ENCODE results near the gene IFRD2. TPM values are rescaled to one million over a fixed set of nuclear protein-coding genes. Genes with fewer than 3 reads are reported as not detected.
"Not testable (repeated sequence)": the region's sequence is repeated elsewhere in the genome, so short reads cannot be mapped to it uniquely, and the experiment has no call there.

The IFRD2 gene
- total RNA-seq, 1 experiment from 2014 or later = 223 TPM

GRCh38 chr3:50314816-50315215, 22.6 kb upstream of the IFRD2 start:
- no peaks in the 10 kb centered on the region for H3K9me3 ChIP-seq (ENCODE audit: low read length)
- H3K9me2 ChIP-seq (replicated peaks; ENCODE audit: low read length) = no peaks in the 10 kb centered on the region
- no peak overlapping the region for H3K9ac ChIP-seq (ENCODE audit: low read length)
- H3F3A ChIP-seq (ENCODE audit: low read length, unreplicated experiment) = peaks cover 13% of the 10 kb centered on the region
- POLR2A ChIA-PET (ENCODE audit: unreplicated experiment) = interaction anchor here (0.5 to 0.6 kb wide), 2 partner anchors 14 to 253 kb away, joined by 3 read pairs; partner anchors contain the start of gene C3orf18
- ATAC-seq = no peak
- no TSS peak for BruUV-seq (replicated peaks)
- no peaks in the 10 kb centered on the region for H3K27me3 ChIP-seq (ENCODE audit: low read length)
- TF ChIP-seq, protein P1, sequence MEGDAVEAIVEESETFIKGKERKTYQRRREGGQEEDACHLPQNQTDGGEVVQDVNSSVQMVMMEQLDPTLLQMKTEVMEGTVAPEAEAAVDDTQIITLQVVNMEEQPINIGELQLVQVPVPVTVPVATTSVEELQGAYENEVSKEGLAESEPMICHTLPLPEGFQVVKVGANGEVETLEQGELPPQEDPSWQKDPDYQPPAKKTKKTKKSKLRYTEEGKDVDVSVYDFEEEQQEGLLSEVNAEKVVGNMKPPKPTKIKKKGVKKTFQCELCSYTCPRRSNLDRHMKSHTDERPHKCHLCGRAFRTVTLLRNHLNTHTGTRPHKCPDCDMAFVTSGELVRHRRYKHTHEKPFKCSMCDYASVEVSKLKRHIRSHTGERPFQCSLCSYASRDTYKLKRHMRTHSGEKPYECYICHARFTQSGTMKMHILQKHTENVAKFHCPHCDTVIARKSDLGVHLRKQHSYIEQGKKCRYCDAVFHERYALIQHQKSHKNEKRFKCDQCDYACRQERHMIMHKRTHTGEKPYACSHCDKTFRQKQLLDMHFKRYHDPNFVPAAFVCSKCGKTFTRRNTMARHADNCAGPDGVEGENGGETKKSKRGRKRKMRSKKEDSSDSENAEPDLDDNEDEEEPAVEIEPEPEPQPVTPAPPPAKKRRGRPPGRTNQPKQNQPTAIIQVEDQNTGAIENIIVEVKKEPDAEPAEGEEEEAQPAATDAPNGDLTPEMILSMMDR (conservative IDR thresholded peaks at IDR 0.05; ENCODE audit: low read depth, low read length) = no peak
- no peak for TF ChIP-seq EZH2 (IDR thresholded peaks at IDR 0.05; ENCODE audit: low read length, unreplicated experiment)
- no peak for TF ChIP-seq EZH2phosphoT487 (IDR thresholded peaks at IDR 0.05; ENCODE audit: borderline replicate concordance, low read length)
- DNase-seq = no peak
- peaks cover 24% of the 10 kb centered on the region for H3K79me2 ChIP-seq (ENCODE audit: low read length)
- no peak overlapping the region for H3K4me3 ChIP-seq (ENCODE audit: low read length)
- peaks cover 40% of the 10 kb centered on the region for H3K4me1 ChIP-seq (ENCODE audit: insufficient read depth, low read length)
- no peak overlapping the region for H3K27ac ChIP-seq (ENCODE audit: low read length)
- no peak overlapping the region for H3K4me2 ChIP-seq (ENCODE audit: low read length)
- CTCF ChIA-PET = no interaction called here
- H3K36me3 ChIP-seq (ENCODE audit: low read depth, low read length) = peaks cover 6% of the 10 kb centered on the region
- H2AFZ ChIP-seq (ENCODE audit: low read length) = no peak overlapping the region
- H4K20me1 ChIP-seq (ENCODE audit: low read length) = no peaks in the 10 kb centered on the region
- intact Hi-C loops (cut with micrococcal nuclease) = no loop called here

GRCh38 chr3:50314342-50314741, 22.1 kb upstream of the IFRD2 start:
- Histone ChIP-seq H3K27ac (ENCODE audit: low read length) (no peak overlapping the region), H3K79me2 (ENCODE audit: low read length) (peaks cover 19% of the 10 kb centered on the region), H3K9ac (ENCODE audit: low read length) (no peak overlapping the region), H3K36me3 (ENCODE audit: low read depth, low read length) (peaks cover 4% of the 10 kb centered on the region), H3F3A (ENCODE audit: low read length, unreplicated experiment) (peaks cover 13% of the 10 kb centered on the region), H3K9me3 (ENCODE audit: low read length) (no peaks in the 10 kb centered on the region), H3K4me1 (ENCODE audit: insufficient read depth, low read length) (peaks cover 35% of the 10 kb centered on the region), H3K27me3 (ENCODE audit: low read length) (no peaks in the 10 kb centered on the region), H4K20me1 (ENCODE audit: low read length) (no peaks in the 10 kb centered on the region), H2AFZ (ENCODE audit: low read length) (no peak overlapping the region), H3K4me3 (ENCODE audit: low read length) (no peak overlapping the region), H3K9me2 (replicated peaks; ENCODE audit: low read length) (no peaks in the 10 kb centered on the region), H3K4me2 (ENCODE audit: low read length) (no peak overlapping the region)
- no TSS peak for BruUV-seq (replicated peaks)
- DNase-seq (no peak), ATAC-seq (no peak)
- CTCF ChIA-PET = no interaction called here
- POLR2A ChIA-PET (ENCODE audit: unreplicated experiment) = interaction anchor here (0.5 to 0.7 kb wide), 2 partner anchors 10 to 14 kb away, joined by 3 to 6 read pairs; no protein-coding TSS in a partner anchor
- TF ChIP-seq, protein P1 (conservative IDR thresholded peaks at IDR 0.05; ENCODE audit: low read depth, low read length) = no peak
- no peak for TF ChIP-seq EZH2phosphoT487 (IDR thresholded peaks at IDR 0.05; ENCODE audit: borderline replicate concordance, low read length)
- intact Hi-C loops (cut with micrococcal nuclease) = no loop called here

DNA sequence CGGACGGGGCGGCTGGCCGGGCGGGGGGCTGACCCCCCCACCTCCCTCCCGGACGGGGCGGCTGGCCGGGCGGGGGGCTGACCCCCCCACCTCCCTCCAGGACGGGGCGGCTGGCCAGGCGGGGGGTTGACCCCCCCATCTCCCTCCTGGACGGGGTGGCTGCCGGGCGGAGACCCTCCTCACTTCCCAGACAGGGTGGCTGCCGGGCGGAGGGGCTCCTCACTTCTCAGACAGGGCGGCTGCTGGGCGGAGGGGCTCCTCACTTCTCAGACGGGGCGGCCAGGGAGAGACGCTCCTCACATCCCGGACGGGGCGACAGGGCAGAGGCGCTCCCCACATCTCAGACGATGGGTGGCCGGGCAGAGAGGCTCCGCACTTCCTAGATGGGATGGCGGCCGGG, 19.8 kb upstream of the IFRD2 start:
- H3K27ac ChIP-seq (ENCODE audit: low read length); H3K9me2 ChIP-seq (replicated peaks; ENCODE audit: low read length); intact Hi-C loops (cut with micrococcal nuclease); H3K9ac ChIP-seq (ENCODE audit: low read length); H3K27me3 ChIP-seq (ENCODE audit: low read length); H3F3A ChIP-seq (ENCODE audit: low read length, unreplicated experiment); DNase-seq; H2AFZ ChIP-seq (ENCODE audit: low read length); H3K79me2 ChIP-seq (ENCODE audit: low read length); POLR2A ChIA-PET (ENCODE audit: unreplicated experiment); H3K9me3 ChIP-seq (ENCODE audit: low read length); H3K4me3 ChIP-seq (ENCODE audit: low read length); CTCF ChIA-PET; H3K36me3 ChIP-seq (ENCODE audit: low read depth, low read length); H4K20me1 ChIP-seq (ENCODE audit: low read length); BruUV-seq (replicated peaks); ATAC-seq; H3K4me2 ChIP-seq (ENCODE audit: low read length): not testable (repeated sequence)
- H3K4me1 ChIP-seq (ENCODE audit: insufficient read depth, low read length) = peaks cover 12% of the 10 kb centered on the region
